Measurements from ENCODE around the gene TBX4.

Gene TBX4

DNA sequence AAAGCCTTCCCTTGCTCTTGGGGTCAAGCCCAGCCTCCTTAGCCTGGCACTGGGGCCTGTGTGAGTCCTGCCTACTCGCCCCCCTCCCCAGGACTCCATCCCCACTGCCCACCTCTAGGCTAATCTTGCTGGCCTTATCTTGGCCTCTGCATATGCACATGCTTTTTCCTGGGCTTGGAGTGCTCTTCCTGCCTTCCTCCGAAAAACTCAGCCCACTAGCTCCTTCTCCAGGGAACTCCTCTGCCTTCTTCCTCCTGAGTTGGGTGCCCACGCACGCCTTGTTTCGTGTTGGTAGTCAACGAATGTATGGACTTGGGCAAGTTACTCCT lies 36.0 kb upstream of the TBX4 start:
- Histone ChIP-seq H3K27ac (ENCODE audit: low read depth, low read length) (no peak overlapping the region), H3K4me3 (ENCODE audit: low read length) (no peak overlapping the region), H3K9ac (ENCODE audit: low read length) (no peak overlapping the region), H3K4me1 (ENCODE audit: control insufficient read depth, insufficient read depth, low read length) (peaks cover 2% of the 10 kb centered on the region), H3K27me3 (ENCODE audit: control insufficient read depth, insufficient read depth, low read length) (peaks cover 14% of the 10 kb centered on the region), H3K36me3 (ENCODE audit: control insufficient read depth, insufficient read depth, low read length) (no peaks in the 10 kb centered on the region)

DNA sequence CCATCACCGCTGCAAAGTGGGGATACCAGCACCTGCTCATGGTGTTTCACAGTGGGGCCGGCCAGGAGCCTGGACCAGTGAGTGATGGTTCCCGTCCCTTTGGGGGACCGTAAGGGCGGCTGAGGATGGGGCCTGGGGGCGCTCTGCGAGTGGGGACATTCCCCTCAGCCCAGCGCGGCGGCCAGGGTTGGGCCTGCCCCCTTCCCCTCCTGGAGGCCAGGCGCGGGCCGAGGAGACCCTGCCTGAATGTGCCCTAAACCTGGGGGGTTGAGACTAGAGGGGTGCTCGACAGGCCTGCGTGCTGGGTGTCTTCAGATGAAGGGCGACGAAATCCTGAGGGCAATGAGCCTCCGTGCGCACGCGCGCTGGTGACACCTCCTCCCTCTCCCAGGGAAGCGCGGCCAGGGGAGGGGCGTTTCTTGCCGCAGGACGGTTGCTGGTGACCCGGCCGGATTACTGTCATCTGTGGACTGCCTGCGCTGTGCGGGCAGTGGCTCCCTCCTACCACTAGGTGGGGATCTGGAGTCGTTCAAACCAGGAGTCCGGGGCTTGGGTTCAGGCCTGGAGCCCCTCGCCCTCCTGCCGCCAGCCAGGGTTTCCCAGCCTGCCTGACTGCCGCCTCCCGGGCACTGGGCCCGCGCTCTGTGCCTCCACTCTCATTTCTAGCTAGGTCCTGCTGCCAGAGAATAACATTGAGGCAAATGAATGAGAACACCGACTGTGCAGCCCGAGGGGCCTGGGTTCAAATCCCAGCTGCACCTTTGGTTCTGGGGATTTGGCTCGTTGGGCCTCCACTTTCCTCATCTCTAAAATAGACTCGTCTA lies 35.5 kb upstream of the TBX4 start:
- Histone ChIP-seq H3K27me3 (ENCODE audit: control insufficient read depth, insufficient read depth, low read length) (peaks cover 9% of the 10 kb centered on the region), H3K27ac (ENCODE audit: low read depth, low read length) (no peak overlapping the region), H3K36me3 (ENCODE audit: control insufficient read depth, insufficient read depth, low read length) (no peaks in the 10 kb centered on the region), H3K4me1 (ENCODE audit: control insufficient read depth, insufficient read depth, low read length) (peaks cover 2% of the 10 kb centered on the region), H3K4me3 (ENCODE audit: low read length) (peak overlapping the region; percentile 22), H3K9ac (ENCODE audit: low read length) (no peak overlapping the region)

DNA sequence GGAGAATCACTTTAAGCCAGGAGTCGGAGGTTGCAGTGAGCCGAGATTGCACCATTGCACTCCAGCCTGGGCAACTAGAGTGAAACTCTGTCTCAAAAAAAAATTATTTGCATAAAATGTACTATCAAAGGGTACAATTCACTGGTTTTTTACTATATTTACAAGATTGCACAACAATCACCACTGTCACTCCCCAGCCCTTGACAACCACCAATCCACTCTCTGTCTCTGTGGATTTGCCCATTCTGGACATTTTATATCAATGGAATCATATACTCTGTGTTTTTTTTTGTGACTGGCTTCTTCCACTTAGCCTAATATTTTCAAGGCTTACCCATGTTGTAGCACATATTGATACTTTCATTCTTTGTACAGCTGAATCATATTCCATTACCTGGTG lies 33.8 kb upstream of the TBX4 start:
- Histone ChIP-seq H3K27ac (ENCODE audit: low read depth, low read length) (no peak overlapping the region), H3K27me3 (ENCODE audit: control insufficient read depth, insufficient read depth, low read length) (peaks cover 3% of the 10 kb centered on the region), H3K4me3 (ENCODE audit: low read length) (no peak overlapping the region), H3K4me1 (ENCODE audit: control insufficient read depth, insufficient read depth, low read length) (no peaks in the 10 kb centered on the region), H3K9ac (ENCODE audit: low read length) (no peak overlapping the region), H3K36me3 (ENCODE audit: control insufficient read depth, insufficient read depth, low read length) (no peaks in the 10 kb centered on the region)

DNA sequence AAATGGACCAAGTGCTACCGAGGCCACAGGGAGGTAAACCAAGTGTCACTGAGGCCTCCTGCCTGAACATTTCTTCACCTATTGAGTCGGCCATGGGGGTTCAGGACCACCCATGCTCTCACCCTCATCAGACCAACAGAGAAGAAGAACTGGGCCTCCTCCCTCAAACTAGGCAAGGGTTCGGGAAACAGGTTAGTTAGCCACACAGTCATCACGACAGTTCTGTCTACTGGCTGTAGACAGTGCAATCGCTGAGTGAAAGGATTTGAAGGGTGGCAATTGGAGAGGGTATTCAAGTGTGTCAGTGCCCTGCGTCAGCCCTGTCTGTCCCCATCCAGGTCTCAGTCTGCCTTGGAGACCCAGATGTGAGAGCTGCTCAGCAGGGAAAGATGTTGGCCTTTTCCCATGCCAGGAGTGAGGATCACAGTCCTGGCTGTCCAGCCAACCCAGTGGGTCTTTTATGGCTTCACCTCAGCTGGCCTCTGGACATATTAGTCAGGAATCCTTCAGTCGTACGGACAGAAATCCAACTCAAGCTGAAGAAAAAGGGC lies 32.7 kb upstream of the TBX4 start:
- Histone ChIP-seq H3K27me3 (ENCODE audit: control insufficient read depth, insufficient read depth, low read length) (peaks cover 3% of the 10 kb centered on the region), H3K9ac (ENCODE audit: low read length) (no peak overlapping the region), H3K27ac (ENCODE audit: low read depth, low read length) (no peak overlapping the region), H3K4me1 (ENCODE audit: control insufficient read depth, insufficient read depth, low read length) (no peaks in the 10 kb centered on the region), H3K36me3 (ENCODE audit: control insufficient read depth, insufficient read depth, low read length) (no peaks in the 10 kb centered on the region), H3K4me3 (ENCODE audit: low read length) (no peak overlapping the region)

DNA sequence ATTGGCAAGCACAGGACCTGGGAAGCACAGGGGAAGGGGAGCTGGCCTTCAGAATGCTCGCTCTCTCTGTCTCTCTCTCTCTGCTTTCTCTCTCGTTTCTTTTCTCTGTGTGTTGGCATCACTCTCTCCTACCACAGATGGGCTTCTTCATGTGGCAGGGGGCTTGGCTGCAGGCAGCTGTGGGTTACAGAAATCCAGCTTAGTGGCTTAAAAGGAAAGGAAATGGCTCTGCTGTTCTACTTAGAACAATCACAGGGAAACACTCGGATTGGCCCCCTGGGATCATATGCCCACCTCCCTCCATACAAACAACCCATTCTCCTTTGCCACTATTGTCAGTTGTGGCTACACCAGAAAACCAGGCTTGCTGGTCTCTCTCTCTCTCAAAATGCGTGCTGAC lies 32.2 kb upstream of the TBX4 start:
- Histone ChIP-seq H3K9ac (ENCODE audit: low read length) (no peak overlapping the region), H3K27ac (ENCODE audit: low read depth, low read length) (no peak overlapping the region), H3K4me1 (ENCODE audit: control insufficient read depth, insufficient read depth, low read length) (no peaks in the 10 kb centered on the region), H3K27me3 (ENCODE audit: control insufficient read depth, insufficient read depth, low read length) (peaks cover 3% of the 10 kb centered on the region), H3K36me3 (ENCODE audit: control insufficient read depth, insufficient read depth, low read length) (no peaks in the 10 kb centered on the region), H3K4me3 (ENCODE audit: low read length) (no peak overlapping the region)

DNA sequence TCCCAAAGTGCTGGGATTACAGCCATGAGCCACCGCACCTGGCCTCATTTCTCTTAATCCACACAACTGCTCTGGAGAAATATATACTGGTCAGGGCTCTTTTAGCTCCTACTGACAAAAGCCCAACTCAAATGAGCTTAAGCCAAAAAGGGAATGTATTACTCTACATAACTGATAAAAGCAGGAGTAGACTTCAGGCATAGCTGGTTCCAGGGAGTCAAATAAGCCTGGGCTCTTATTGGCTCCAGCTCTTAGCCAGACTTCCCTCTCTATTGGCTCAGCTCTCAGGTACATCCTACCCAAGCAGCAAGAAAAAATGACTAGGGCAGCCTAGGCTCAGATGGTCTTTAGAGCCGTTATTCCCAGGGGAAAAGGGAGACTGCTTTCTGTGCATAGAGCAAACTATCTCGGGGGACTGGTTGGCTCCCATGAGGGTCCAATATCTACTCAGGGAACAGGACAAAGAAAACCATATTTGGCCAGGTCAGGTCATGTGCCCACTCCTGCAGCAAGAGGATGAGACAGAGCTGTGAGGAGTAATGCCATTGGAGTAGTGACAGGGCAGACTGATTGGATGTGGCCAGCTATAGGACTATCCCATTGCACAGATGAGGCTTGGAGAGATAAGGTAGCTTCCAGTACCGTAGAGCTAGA lies 31.4 kb upstream of the TBX4 start:
- H3K27ac ChIP-seq (ENCODE audit: low read depth, low read length), result no peak overlapping the region
- no peak overlapping the region for H3K4me3 ChIP-seq (ENCODE audit: low read length)
- H3K9ac ChIP-seq (ENCODE audit: low read length), result no peak overlapping the region
- no peaks in the 10 kb centered on the region for H3K36me3 ChIP-seq (ENCODE audit: control insufficient read depth, insufficient read depth, low read length)
- peaks cover 6% of the 10 kb centered on the region for H3K27me3 ChIP-seq (ENCODE audit: control insufficient read depth, insufficient read depth, low read length)
- H3K4me1 ChIP-seq (ENCODE audit: control insufficient read depth, insufficient read depth, low read length), result no peaks in the 10 kb centered on the region

DNA sequence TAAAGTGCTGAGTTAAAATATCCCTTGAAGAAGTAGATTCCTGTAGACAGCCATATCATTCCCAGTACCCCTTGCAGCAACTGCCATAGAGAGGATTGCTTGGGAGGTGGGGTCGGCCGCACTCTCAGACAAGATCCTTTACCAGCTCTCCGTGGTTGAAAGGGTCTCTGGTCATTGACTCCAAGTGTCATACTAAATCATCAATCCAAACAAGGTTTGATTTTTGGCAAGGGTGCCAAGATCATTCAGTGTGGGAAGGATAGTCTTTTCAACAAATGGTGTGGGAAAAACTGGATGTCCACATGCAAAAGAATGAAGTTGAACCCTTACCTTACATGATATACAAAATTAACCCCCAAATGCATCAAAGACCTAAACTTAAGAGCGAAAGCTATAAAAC lies 30.8 kb upstream of the TBX4 start:
- H3K4me3 ChIP-seq (ENCODE audit: low read length), result no peak overlapping the region
- H3K27me3 ChIP-seq (ENCODE audit: control insufficient read depth, insufficient read depth, low read length), result peaks cover 9% of the 10 kb centered on the region
- H3K27ac ChIP-seq (ENCODE audit: low read depth, low read length), result no peak overlapping the region
- no peaks in the 10 kb centered on the region for H3K36me3 ChIP-seq (ENCODE audit: control insufficient read depth, insufficient read depth, low read length)
- no peak overlapping the region for H3K9ac ChIP-seq (ENCODE audit: low read length)
- H3K4me1 ChIP-seq (ENCODE audit: control insufficient read depth, insufficient read depth, low read length), result no peaks in the 10 kb centered on the region

DNA sequence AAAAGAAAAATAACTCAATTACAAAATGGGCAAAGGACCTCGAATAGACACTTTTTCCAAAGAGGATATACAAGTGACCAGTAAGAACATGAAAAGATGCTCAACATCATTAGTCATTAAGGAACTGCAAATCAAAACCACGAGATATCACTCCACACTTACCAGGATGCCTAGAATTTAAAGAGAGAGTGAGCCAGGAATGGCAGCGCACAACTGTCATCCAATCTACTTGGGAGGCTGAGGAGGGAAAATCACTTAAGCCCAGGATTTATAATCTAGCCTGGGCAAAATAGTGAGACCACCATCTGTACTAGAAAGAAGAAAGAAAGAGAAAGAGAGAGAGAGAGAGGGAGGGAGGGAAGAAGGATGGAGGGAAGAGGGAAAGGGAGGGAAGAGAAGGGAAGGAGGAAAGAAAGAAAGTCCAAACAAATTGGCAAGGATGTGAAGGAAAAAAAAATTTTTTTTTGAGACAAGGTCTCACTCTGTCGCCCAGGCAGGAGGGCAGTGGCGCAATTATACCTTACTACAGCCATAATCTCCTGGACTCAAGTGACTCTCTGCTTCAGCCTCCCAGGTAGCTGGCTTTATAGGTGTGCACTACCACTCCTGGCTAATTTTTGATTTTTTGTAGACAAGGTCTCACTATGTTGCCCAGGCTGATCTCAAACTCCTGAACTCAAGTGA lies 30.0 kb upstream of the TBX4 start:
- no peaks in the 10 kb centered on the region for H3K4me1 ChIP-seq (ENCODE audit: control insufficient read depth, insufficient read depth, low read length)
- no peak overlapping the region for H3K27ac ChIP-seq (ENCODE audit: low read depth, low read length)
- H3K4me3 ChIP-seq (ENCODE audit: low read length), result no peak overlapping the region
- H3K27me3 ChIP-seq (ENCODE audit: control insufficient read depth, insufficient read depth, low read length), result peaks cover 9% of the 10 kb centered on the region
- no peaks in the 10 kb centered on the region for H3K36me3 ChIP-seq (ENCODE audit: control insufficient read depth, insufficient read depth, low read length)
- no peak overlapping the region for H3K9ac ChIP-seq (ENCODE audit: low read length)

DNA sequence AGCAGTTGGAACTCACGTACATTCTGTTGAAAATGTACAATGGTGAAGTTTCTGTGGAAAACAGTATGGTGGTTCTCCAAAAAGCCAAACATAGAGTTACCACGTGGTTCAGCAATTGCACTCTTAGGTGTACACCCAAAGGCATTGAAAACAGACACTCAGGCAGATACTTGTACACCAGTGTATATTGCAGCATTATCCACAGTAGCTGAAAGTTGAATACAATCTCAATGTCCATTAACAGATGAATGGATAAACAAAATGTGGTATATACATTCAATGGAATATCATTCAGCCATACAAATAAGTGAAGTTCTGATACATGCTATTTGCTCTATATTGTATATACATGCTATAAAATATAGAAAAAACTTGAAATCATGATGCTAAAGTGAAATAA lies 29.4 kb upstream of the TBX4 start:
- Histone ChIP-seq H3K9ac (ENCODE audit: low read length) (no peak overlapping the region), H3K27ac (ENCODE audit: low read depth, low read length) (no peak overlapping the region), H3K4me1 (ENCODE audit: control insufficient read depth, insufficient read depth, low read length) (no peaks in the 10 kb centered on the region), H3K4me3 (ENCODE audit: low read length) (no peak overlapping the region), H3K27me3 (ENCODE audit: control insufficient read depth, insufficient read depth, low read length) (peaks cover 9% of the 10 kb centered on the region), H3K36me3 (ENCODE audit: control insufficient read depth, insufficient read depth, low read length) (no peaks in the 10 kb centered on the region)

DNA sequence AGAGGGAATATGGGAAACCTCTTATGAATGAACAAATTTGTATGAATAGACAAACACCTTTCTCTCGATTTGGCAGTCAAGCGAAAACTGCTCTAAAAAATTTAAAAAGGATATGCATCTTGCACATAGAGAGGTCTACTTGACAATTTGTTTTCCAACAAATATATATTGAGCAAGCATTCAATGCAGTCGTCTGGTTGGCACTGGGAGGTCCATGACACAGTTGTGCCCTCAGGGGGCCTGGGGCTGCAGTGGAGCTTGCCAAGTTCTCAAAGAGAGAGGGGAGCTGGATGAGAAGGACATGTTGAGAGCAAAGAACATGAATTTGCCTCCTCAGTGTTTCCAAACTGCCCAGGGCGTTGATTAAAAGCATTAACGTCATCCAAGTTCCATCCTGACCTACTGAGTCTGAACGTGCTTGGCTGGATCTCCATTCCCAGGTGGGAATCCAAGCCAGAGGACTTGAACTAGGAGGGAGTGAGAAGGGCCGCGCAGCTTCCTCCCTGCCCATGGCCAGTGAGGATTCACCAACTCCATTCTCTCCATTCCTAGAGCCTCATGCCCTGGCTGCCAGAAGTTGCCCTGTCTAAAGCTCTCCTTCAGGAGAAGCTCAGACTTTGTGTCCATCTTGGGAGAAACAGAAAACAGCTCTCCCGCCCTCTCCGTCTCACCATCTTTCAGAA lies 28.1 kb upstream of the TBX4 start:
- peaks cover 9% of the 10 kb centered on the region for H3K27me3 ChIP-seq (ENCODE audit: control insufficient read depth, insufficient read depth, low read length)
- no peak overlapping the region for H3K27ac ChIP-seq (ENCODE audit: low read depth, low read length)
- H3K4me1 ChIP-seq (ENCODE audit: control insufficient read depth, insufficient read depth, low read length), result no peaks in the 10 kb centered on the region
- no peak overlapping the region for H3K4me3 ChIP-seq (ENCODE audit: low read length)
- no peak overlapping the region for H3K9ac ChIP-seq (ENCODE audit: low read length)
- H3K36me3 ChIP-seq (ENCODE audit: control insufficient read depth, insufficient read depth, low read length), result no peaks in the 10 kb centered on the region

DNA sequence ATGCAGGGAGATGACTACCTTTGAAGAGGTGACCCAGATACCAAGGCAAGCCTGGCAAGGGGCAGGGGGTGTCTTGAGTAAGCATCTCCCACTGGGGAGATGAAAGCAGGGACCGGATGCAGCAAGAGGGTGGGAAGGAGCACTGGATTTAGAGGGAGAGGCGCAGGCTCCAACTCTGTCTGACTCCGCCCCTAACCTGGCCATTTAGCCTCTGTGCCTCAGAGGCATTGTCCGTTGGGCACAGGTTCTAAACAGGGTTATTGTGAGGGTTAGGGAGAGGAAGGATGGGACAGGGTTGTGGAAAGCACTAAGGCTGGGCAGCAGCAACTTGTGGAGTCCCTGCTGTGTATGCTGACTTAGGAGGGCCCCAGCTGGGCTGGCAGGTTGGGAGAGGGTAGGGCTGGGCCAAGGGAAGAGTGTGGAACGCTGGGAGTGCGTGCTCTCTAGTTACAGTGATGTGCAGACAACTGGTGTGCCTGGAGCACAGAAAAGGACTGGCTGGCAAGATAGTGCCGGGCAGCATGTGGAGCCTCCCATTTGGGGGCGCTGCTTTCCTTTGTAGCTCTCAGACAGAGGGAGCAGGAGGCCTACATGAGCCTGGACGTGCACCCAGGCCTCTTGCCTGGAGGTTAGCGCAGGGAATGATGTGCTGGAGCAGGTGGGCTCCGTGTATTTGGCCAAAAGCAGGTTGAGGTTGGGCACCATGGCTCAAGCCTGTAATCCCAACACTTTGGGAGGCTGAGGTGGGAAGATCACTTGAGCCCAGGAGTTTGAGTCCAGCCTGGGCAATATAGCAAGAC lies 26.3 kb upstream of the TBX4 start:
- no peak overlapping the region for H3K27ac ChIP-seq (ENCODE audit: low read depth, low read length)
- H3K4me1 ChIP-seq (ENCODE audit: control insufficient read depth, insufficient read depth, low read length), result no peaks in the 10 kb centered on the region
- no peaks in the 10 kb centered on the region for H3K36me3 ChIP-seq (ENCODE audit: control insufficient read depth, insufficient read depth, low read length)
- H3K4me3 ChIP-seq (ENCODE audit: low read length), result no peak overlapping the region
- H3K27me3 ChIP-seq (ENCODE audit: control insufficient read depth, insufficient read depth, low read length), result peaks cover 9% of the 10 kb centered on the region
- H3K9ac ChIP-seq (ENCODE audit: low read length), result no peak overlapping the region

All from rectal smooth muscle tissue (tissue), 1 donor.